Endothelial cell of umbilical vein (primary cell): ENCODE data around the gene SPPL2C. TPM values are rescaled to one million over a fixed set of nuclear protein-coding genes. Genes with fewer than 3 reads are reported as not detected.

Experiments
- BruUV-seq: library from RNA; stranded (reverse); fragments of 400-500 nt; replicated peaks from 2 replicates; lab custom pipeline; 2021; lab: Mats Ljungman, UMichigan
- CTCF ChIA-PET: fragments of 300-600, 350-600 bp; sonication (Branson Sonifier 250); formaldehyde crosslinking; loops from one replicate; lab custom pipeline; 2021; ENCODE audit warnings: antibody characterized with exemption, inconsistent platforms; lab: Charles Lee
- POLR2A ChIA-PET: fragments of 300-600, 350-600 bp; sonication (Branson Sonifier 250); formaldehyde crosslinking; loops from one replicate; lab custom pipeline; 2021; ENCODE audit warnings: antibody characterized with exemption, inconsistent platforms; lab: Charles Lee
- DNase-seq: peaks from one replicate; pipeline ENCODE4 v3.0.0-alpha.2; 2011; ENCODE audit warnings: low read depth, low spot score
- FAIRE-seq: peaks from 2 replicates; lab custom pipeline; 2011; peaks lifted over from hg19 to GRCh38; lab: Jason Lieb, UNC
- H2AFZ ChIP-seq: 2 replicates; pipeline ENCODE4 v1.6.0; 2012; ENCODE audit warnings: low read depth, low read length, control low read depth, inconsistent platforms
- H3K27ac ChIP-seq: 2 replicates; pipeline ENCODE4 v1.5.1; 2011; ENCODE audit warnings: low read depth, mild to moderate bottlenecking, control low read depth, low read length, moderate library complexity; ENCODE audit not compliant: insufficient read depth
- H3K27me3 ChIP-seq, 2 experiments: 2 replicates each; pipeline versions ENCODE4 v1.6.0 to v1.6.1; 2011; ENCODE audit warnings: low read length in 2 of 2, mixed read lengths in 1 of 2; ENCODE audit not compliant: control insufficient read depth in 2 of 2, insufficient read depth in 2 of 2
- H3K36me3 ChIP-seq, 2 experiments: 2 replicates in 1 of 2; 3 replicates in 1 of 2; pipeline ENCODE4 v1.5.1; 2011; ENCODE audit warnings: low read length in 2 of 2, mild to moderate bottlenecking in 1 of 2, moderate library complexity in 1 of 2; ENCODE audit not compliant: control insufficient read depth in 2 of 2, insufficient read depth in 2 of 2; ENCODE audit errors: extremely low read depth in 1 of 2
- H3K4me1 ChIP-seq: 3 replicates; pipeline ENCODE4 v1.5.1; 2011; ENCODE audit warnings: mild to moderate bottlenecking, low read length; ENCODE audit not compliant: control insufficient read depth, insufficient read depth; ENCODE audit errors: extremely low read depth
- H3K4me2 ChIP-seq: 2 replicates; pipeline ENCODE4 v1.6.1; 2011; ENCODE audit warnings: low read length, control low read depth, mixed read lengths; ENCODE audit not compliant: insufficient read depth
- H3K4me3 ChIP-seq, 3 experiments: fragments of 200-600 bp in 1 of 3; sonication (generic), shearing (Covaris generic) in 1 of 3; replicated peaks in 1 of 3; 2 replicates each; pipeline ENCODE4 v1.5.1; 2011 to 2016; ENCODE audit warnings: control low read depth in 3 of 3, low read length in 3 of 3, mild to moderate bottlenecking in 2 of 3, inconsistent platforms in 1 of 3, low read depth in 1 of 3, moderate library complexity in 1 of 3; ENCODE audit not compliant: insufficient read depth in 1 of 3
- H3K79me2 ChIP-seq: 2 replicates; pipeline ENCODE4 v1.6.0; 2012; ENCODE audit warnings: low read length, inconsistent platforms; ENCODE audit not compliant: control insufficient read depth, insufficient read depth
- H3K9ac ChIP-seq: replicated peaks from 2 replicates; pipeline ENCODE3; 2011; ENCODE audit warnings: low read length, control low read depth; ENCODE audit not compliant: insufficient read depth; ENCODE audit errors: extremely low read depth
- H3K9me1 ChIP-seq: replicated peaks from 3 replicates; pipeline ENCODE4 v1.6.0; 2011; ENCODE audit warnings: mild to moderate bottlenecking, low read length; ENCODE audit not compliant: control insufficient read depth, insufficient read depth; ENCODE audit errors: extremely low read depth
- H3K9me3 ChIP-seq: replicated peaks from 2 replicates; pipeline ENCODE4 v1.5.1; 2012; ENCODE audit warnings: low read length, inconsistent platforms; ENCODE audit not compliant: control insufficient read depth, insufficient read depth
- H4K20me1 ChIP-seq: replicated peaks from 2 replicates; pipeline ENCODE3; 2011; ENCODE audit warnings: mild to moderate bottlenecking, low read length; ENCODE audit not compliant: control insufficient read depth, insufficient read depth; ENCODE audit errors: extremely low read depth
- CTCF ChIP-seq, 2 donors: IDR thresholded peaks; 1 replicate in 1 of 2; 2 replicates in 1 of 2; pipeline ENCODE4 v1.5.1; 2011; ENCODE audit warnings: low read length in 2 of 2, mild to moderate bottlenecking in 2 of 2, moderate library complexity in 2 of 2, control low read depth in 1 of 2, inconsistent platforms in 1 of 2, low read depth in 1 of 2; ENCODE audit not compliant: insufficient read depth in 1 of 2; ENCODE audit errors: extremely low read depth in 1 of 2
- EZH2 ChIP-seq: IDR thresholded peaks from 2 replicates; pipeline ENCODE4 v1.6.1; 2012; ENCODE audit warnings: borderline replicate concordance, low read depth, mild to moderate bottlenecking, moderate library complexity, low read length, inconsistent platforms; ENCODE audit not compliant: severe bottlenecking
- FOS ChIP-seq: IDR thresholded peaks from 2 replicates; pipeline ENCODE4 v1.6.1; 2011; ENCODE audit warnings: mild to moderate bottlenecking, low read length, moderate library complexity, borderline replicate concordance; ENCODE audit not compliant: insufficient read depth
- GATA2 ChIP-seq: IDR thresholded peaks from 2 replicates; pipeline ENCODE4 v1.7.0; 2011; ENCODE audit warnings: low read depth, mild to moderate bottlenecking, moderate library complexity, mixed read lengths, low read length; ENCODE audit not compliant: insufficient read length, insufficient read depth
- JUN ChIP-seq: IDR thresholded peaks from 2 replicates; pipeline ENCODE4 v1.6.1; 2011; ENCODE audit warnings: borderline replicate concordance, low read depth; ENCODE audit not compliant: insufficient read length, insufficient read depth
- MAX ChIP-seq: IDR thresholded peaks from 2 replicates; pipeline ENCODE4 v1.6.1; 2011; ENCODE audit not compliant: insufficient read depth, insufficient read length
- MYC ChIP-seq: IDR thresholded peaks from one replicate; pipeline ENCODE4 v1.6.1; 2011; ENCODE audit warnings: mild to moderate bottlenecking, low read depth, low read length
- POLR2A ChIP-seq: IDR thresholded peaks from 2 replicates; pipeline ENCODE4 v1.6.1; 2012; ENCODE audit warnings: low read depth, mild to moderate bottlenecking, control low read depth, low read length
- POLR2AphosphoS5 ChIP-seq: IDR thresholded peaks from 2 replicates; pipeline ENCODE4 v1.6.1; 2012; ENCODE audit warnings: low read depth, mild to moderate bottlenecking, control low read depth, low read length, moderate library complexity; ENCODE audit not compliant: insufficient read depth
- dilution Hi-C: fragments of 300-500 bp; cut with MboI; formaldehyde crosslinking; loops from one replicate; pipeline ENCODE4 v1.15.0; 2019; ENCODE audit warnings: low sequenced_read_pairs; ENCODE audit not compliant: extremely low pct_ligation_motif_present
- intact Hi-C: fragments of 100-400 bp; cut with micrococcal nuclease; formaldehyde crosslinking; loops from one replicate; pipeline ENCODE4 v1.10.0; 2022
- polyA plus RNA-seq, 4 experiments: library from polyadenylated mRNA; depleted of rRNA in 3 of 4; stranded (reverse) in 3 of 4; unstranded in 1 of 4; fragments of >200 nt; gene quantifications; 2 replicates each; pipeline versions ENCODE4 v1.2.1 to v1.2.3, GENCODE V29; 2011 to 2012; ENCODE audit warnings: missing spikeins in 1 of 4
- total RNA-seq: library from RNA; stranded (reverse); gene quantifications from 2 replicates; pipeline ENCODE4 v1.2.3, GENCODE V29; 2021

Gene SPPL2C
- total and polyA plus RNA-seq, 2 donors (not counting 3 experiments of a cell fraction or from before 2014, with no cell fraction given): not detected

GRCh38 chr17:45818699-45819098 is 26.0 kb upstream of the SPPL2C start:
- H3K27me3 ChIP-seq: no peaks in the 10 kb centered on the region
- H3K4me1 ChIP-seq: no peaks in the 10 kb centered on the region
- H3K4me2 ChIP-seq: no peak overlapping the region
- DNase-seq (no peak), FAIRE-seq (no peak)
- dilution Hi-C loops: no loop called here
- no peak for TF ChIP-seq MAX
- no peak for TF ChIP-seq FOS
- no peak for TF ChIP-seq POLR2A
- TF ChIP-seq POLR2AphosphoS5: no peak
- TF ChIP-seq EZH2: no peak
- TF ChIP-seq MYC: no peak
- no peak for TF ChIP-seq CTCF (IDR thresholded peaks at IDR 0.05; ENCODE audit: extremely low read depth in 1 of 2, insufficient read depth in 1 of 2, low read depth in 1 of 2, low read length in 2 of 2)
- TF ChIP-seq GATA2: no peak
- TF ChIP-seq JUN: no peak
- no peaks in the 10 kb centered on the region for H3K36me3 ChIP-seq
- no peak overlapping the region for H3K9ac ChIP-seq
- H3K9me3 ChIP-seq: no peaks in the 10 kb centered on the region
- no peaks in the 10 kb centered on the region for H3K79me2 ChIP-seq
- H3K9me1 ChIP-seq: no peaks in the 10 kb centered on the region
- no peak overlapping the region for H3K4me3 ChIP-seq
- H3K27ac ChIP-seq: no peak overlapping the region
- ChIA-PET POLR2A (no interaction called here), CTCF (interaction anchor here (3.6 to 3.9 kb wide), 2 partner anchors 13 to 179 kb away, joined by 17 to 25 read pairs; no protein-coding TSS in a partner anchor)
- H4K20me1 ChIP-seq: no peaks in the 10 kb centered on the region
- BruUV-seq: no TSS peak
- no peak overlapping the region for H2AFZ ChIP-seq
- intact Hi-C loops: no loop called here
